ENCODE data around the gene AMPH.

- no peak for TF ChIP-seq EZH2phosphoT487 (conservative IDR thresholded peaks at IDR 0.05; ENCODE audit: low read length)
- TF ChIP-seq, protein P1, sequence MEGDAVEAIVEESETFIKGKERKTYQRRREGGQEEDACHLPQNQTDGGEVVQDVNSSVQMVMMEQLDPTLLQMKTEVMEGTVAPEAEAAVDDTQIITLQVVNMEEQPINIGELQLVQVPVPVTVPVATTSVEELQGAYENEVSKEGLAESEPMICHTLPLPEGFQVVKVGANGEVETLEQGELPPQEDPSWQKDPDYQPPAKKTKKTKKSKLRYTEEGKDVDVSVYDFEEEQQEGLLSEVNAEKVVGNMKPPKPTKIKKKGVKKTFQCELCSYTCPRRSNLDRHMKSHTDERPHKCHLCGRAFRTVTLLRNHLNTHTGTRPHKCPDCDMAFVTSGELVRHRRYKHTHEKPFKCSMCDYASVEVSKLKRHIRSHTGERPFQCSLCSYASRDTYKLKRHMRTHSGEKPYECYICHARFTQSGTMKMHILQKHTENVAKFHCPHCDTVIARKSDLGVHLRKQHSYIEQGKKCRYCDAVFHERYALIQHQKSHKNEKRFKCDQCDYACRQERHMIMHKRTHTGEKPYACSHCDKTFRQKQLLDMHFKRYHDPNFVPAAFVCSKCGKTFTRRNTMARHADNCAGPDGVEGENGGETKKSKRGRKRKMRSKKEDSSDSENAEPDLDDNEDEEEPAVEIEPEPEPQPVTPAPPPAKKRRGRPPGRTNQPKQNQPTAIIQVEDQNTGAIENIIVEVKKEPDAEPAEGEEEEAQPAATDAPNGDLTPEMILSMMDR (IDR thresholded peaks at IDR 0.05; ENCODE audit: insufficient read depth, low read length, poor library complexity, severe bottlenecking), result no peak
These were observed 203.1 kb downstream of the AMPH start for GRCh38 chr7:38428041-38428440.

All from SU-DHL-6 (cell line).